GM18861 (cell line): ENCODE results near the gene TMIE.

Experiments used
- ATAC-seq: cut with Tn5 transposase; IDR thresholded peaks from one replicate; pipeline ENCODE4 v1.9.1; 2021; ENCODE audit not compliant: unreplicated experiment

TMIE gene

GRCh38 chr3:46668591-46668990, 32.6 kb upstream of the TMIE start:
- ATAC-seq, result no peak

- no peak for ATAC-seq
These were observed 31.8 kb upstream of the TMIE start for GRCh38 chr3:46669191-46669999.

GRCh38 chr3:46670000-46670890, 30.9 kb upstream of the TMIE start:
- ATAC-seq, result no peak

- no peak for ATAC-seq
These were observed 30.2 kb upstream of the TMIE start for GRCh38 chr3:46670891-46671427.

GRCh38 chr3:46671541-46672348, 29.4 kb upstream of the TMIE start:
- ATAC-seq, result no peak

GRCh38 chr3:46672349-46672695, 28.9 kb upstream of the TMIE start:
- ATAC-seq, result no peak

GRCh38 chr3:46673151-46674030, 27.8 kb upstream of the TMIE start:
- ATAC-seq, result no peak

GRCh38 chr3:46674031-46674845, 27.0 kb upstream of the TMIE start:
- ATAC-seq, result no peak

GRCh38 chr3:46675426-46675825, 25.8 kb upstream of the TMIE start:
- ATAC-seq, result no peak

- no peak for ATAC-seq
These were observed 25.2 kb upstream of the TMIE start for GRCh38 chr3:46675843-46676567.

GRCh38 chr3:46676601-46677410, 24.4 kb upstream of the TMIE start:
- no peak for ATAC-seq

- ATAC-seq, result no peak
These were observed 23.8 kb upstream of the TMIE start for GRCh38 chr3:46677411-46677726.

- no peak for ATAC-seq
These were observed 22.9 kb upstream of the TMIE start for GRCh38 chr3:46678280-46678679.

- ATAC-seq, result no peak
These were observed 21.5 kb upstream of the TMIE start for GRCh38 chr3:46679681-46680080.

GRCh38 chr3:46680298-46680826, 20.8 kb upstream of the TMIE start:
- ATAC-seq, result no peak

- ATAC-seq, result no peak
These were observed 19.8 kb upstream of the TMIE start for GRCh38 chr3:46681387-46681786.

GRCh38 chr3:46681856-46682540, 19.2 kb upstream of the TMIE start:
- ATAC-seq, result no peak
